Activated CD4-positive, CD25-positive, alpha-beta regulatory T cell treated with anti-CD3 and anti-CD28 coated beads, Interleukin-2, amount 50 U/mL, for 16 hours (primary cell): ENCODE data around the gene PRKACA.
A peak's percentile ranks its signal among the peaks of the same experiment; 100 is the strongest.
"Not testable (repeated sequence)": the region's sequence is repeated elsewhere in the genome, so short reads cannot be mapped to it uniquely, and the experiment has no call there.

Source experiments
- DNase-seq: peaks from one replicate; pipeline ENCODE4 v3.0.0-alpha.2; 2020; ENCODE audit warnings: low read depth, low spot score

PRKACA gene

GRCh38 chr19:14147797-14148605 lies 30.4 kb upstream of the PRKACA start:
- no peak for DNase-seq

- DNase-seq: no peak
These were observed 29.2 kb upstream of the PRKACA start for GRCh38 chr19:14146789-14147216.

- DNase-seq: not testable (repeated sequence)
These were observed 28.6 kb upstream of the PRKACA start for GRCh38 chr19:14146169-14146568.

- no peak for DNase-seq
These were observed 27.8 kb upstream of the PRKACA start for GRCh38 chr19:14145381-14145780.

GRCh38 chr19:14142262-14143190 lies 25.0 kb upstream of the PRKACA start:
- DNase-seq: no peak

- DNase-seq: no peak
These were observed 23.5 kb upstream of the PRKACA start for GRCh38 chr19:14141041-14141440.

- no peak for DNase-seq
These were observed 22.4 kb upstream of the PRKACA start for GRCh38 chr19:14139944-14140343.

GRCh38 chr19:14138576-14139265 lies 21.2 kb upstream of the PRKACA start:
- no peak for DNase-seq

GRCh38 chr19:14136509-14137281 lies 19.1 kb upstream of the PRKACA start, which contains the start of gene ASF1B:
TSS of gene ASF1B (minus strand) at chr19:14136589. CDS start at chr19:14136456, 133 bp downstream.
- peak; percentile 95 for DNase-seq

GRCh38 chr19:14135985-14136508 lies 18.5 kb upstream of the PRKACA start:
- DNase-seq: no peak

GRCh38 chr19:14135355-14135754 lies 17.8 kb upstream of the PRKACA start:
- no peak for DNase-seq

GRCh38 chr19:14127929-14128509 lies 10.5 kb upstream of the PRKACA start:
- no peak for DNase-seq

- no peak for DNase-seq
These were observed 9.6 kb upstream of the PRKACA start for GRCh38 chr19:14127176-14127575.

- no peak for DNase-seq
These were observed 5.4 kb upstream of the PRKACA start for GRCh38 chr19:14122924-14123323.

- DNase-seq: no peak
These were observed 2.9 kb upstream of the PRKACA start for GRCh38 chr19:14120497-14120780.

GRCh38 chr19:14119644-14120496 lies 2.3 kb upstream of the PRKACA start:
- DNase-seq: no peak

GRCh38 chr19:14119146-14119545 lies 1.6 kb upstream of the PRKACA start:
- no peak for DNase-seq

- no peak for DNase-seq
These were observed 846 bp upstream of the PRKACA start for GRCh38 chr19:14118165-14119051.
